ENCODE data around the gene DAPK2.

DAPK2 gene

GRCh38 chr15:64022571-64022970 is 23.7 kb downstream of the DAPK2 start:
- no peak for DNase-seq

DNA sequence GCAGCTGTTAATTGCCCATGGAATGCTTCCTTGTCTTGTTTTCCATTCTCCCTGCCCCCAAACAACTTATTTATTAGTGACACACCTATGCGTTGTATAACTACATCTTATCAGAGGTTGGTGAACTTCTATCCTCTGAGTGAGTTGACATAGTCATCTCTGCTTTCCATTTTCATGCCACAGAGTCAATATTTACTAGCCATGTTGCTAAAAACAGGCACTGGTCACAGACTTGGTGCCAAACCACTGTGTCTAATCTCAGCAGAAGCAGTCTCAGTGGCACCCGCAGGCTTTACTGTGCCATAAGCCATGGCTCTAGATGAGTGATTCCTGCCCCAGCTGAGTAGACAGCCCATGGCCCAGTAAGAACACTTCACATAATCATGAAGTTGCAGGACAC is 26.5 kb downstream of the DAPK2 start:
- no peak for DNase-seq

DNA sequence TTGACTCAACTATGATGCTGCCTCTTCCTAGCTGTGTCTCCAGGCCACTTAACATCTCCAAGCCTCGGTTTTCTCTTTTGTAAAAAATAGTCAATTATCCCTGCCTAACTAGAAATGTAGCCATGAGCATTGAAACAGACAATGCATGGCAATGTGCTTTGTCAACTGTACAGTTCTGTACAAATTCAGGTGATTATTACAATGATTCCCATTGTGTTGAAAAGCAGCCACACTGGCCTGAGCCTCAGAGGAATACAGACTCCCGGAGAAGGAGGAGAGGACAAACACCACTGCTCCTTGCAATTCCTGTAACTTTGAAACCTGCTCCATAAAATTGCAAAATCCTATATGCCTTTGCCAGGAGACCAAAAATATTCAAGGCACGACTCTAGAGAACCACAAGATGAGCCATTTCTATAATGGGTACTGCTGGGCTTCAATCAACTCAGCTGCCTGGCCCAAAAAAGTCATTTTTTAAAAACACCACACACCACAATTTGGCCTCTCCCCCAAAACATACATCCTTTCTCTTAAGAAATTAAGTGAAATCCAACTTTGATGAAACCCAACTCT is 28.6 kb downstream of the DAPK2 start:
- no peak for DNase-seq

- DNase-seq: no peak
Observed at GRCh38 chr15:64017082-64017588, 29.1 kb downstream of the DAPK2 start.

DNA sequence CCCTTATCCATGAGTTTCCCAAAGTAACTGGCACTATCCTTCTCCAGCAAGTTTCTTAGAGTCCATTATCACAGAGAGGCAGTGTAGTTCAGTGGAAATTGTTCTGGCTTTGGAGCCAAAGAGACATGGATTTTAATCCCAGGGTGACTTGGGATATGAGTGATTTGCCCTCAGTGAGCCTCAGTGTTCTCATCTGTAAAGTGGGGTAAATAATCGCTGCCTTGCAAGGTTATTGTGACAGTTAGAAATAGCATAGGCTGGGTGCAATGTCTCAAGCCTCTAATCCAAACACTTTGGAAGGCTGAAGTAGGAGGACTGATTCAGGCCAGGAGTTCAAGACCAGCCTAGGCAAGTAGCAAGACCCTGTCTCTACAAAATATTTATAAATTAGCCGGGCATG is 30.0 kb downstream of the DAPK2 start:
- no peak for DNase-seq

DNA sequence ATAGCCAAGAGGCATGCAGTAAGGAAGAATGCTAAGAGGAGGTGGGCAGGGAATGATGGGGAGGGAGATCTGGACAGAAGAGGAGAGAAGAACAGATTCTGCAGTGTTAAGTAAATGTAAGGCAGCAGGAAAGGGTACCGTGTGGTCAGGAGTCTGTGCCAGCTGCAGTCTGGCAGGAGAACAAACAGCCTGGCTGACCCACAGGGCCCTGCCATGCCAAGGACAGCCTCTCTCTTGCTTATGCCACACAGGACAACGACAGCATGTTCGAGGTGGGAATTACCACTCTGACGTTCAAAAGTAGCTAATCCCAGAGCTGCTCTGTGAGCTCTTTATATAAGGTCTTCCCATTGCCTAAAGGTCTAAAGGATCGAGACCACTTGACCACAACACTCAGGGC is 31.3 kb downstream of the DAPK2 start:
- DNase-seq: no peak

- no peak for DNase-seq
Observed at GRCh38 chr15:64013179-64014062, 32.9 kb downstream of the DAPK2 start.

DNA sequence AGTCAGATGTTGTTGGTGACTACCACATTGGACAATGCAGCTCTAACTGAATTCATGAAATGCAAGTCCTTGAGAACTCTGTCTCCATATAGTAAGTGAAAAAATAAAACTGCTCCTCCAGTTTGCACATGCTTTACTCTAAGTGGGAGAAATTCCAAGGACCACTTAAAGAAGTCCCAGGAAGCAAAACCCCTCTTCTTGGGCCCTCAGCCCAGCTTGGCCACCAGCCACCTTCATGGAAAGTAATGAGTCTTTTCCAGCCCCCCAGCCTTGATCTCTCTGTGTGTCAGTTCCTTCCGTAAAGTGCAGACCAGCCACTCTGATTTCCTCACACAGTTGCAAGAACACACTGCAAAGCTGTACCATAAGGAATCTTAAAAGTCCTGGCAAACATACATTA is 34.5 kb downstream of the DAPK2 start:
- no peak for DNase-seq

- peak; percentile 86 for DNase-seq
Observed at GRCh38 chr15:64010719-64011118, 35.6 kb downstream of the DAPK2 start.

DNA sequence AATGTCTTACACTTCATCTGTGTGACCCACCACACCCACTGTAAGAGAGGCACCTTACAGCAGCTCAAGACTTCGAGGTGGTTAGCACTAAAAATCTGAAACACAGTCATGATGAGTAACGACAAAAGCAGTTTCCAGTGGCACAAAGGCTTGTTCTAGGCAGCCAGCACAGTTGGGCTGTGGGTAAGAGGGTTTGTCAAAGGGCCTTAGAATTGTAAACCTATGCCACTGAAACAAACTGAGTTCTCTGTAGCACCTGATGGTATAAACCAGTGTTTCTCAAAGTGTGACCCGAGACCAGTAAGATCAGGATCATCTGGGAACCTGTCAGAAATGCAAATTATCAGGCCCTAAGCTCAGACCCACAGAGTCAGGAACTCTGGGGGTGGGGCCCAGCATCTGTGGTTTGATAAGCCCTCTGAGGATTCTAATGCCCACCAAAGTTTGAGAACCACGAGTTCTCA is 36.5 kb downstream of the DAPK2 start:
- DNase-seq: peak; percentile 63

- DNase-seq: no peak
Observed at GRCh38 chr15:64009241-64009640, 37.0 kb downstream of the DAPK2 start.

DNA sequence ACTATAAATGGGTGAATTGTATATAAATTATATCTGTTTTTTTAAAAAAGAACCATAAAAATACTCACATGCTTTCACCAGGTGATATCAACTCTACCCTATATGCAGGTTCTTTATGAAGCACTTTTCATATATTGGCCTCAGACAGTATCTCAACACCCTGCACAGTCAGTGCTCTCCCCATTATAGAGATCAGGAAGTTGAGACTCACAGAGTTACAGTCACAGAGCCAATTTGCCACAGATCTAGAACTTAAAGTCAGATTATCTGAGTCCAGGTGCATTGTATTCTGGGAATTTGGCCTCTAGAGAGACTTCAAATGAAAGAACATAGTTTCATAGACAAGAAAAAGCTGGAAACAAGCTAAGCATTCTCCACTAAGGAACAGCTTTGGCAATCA is 38.1 kb downstream of the DAPK2 start:
- DNase-seq: no peak

DNA sequence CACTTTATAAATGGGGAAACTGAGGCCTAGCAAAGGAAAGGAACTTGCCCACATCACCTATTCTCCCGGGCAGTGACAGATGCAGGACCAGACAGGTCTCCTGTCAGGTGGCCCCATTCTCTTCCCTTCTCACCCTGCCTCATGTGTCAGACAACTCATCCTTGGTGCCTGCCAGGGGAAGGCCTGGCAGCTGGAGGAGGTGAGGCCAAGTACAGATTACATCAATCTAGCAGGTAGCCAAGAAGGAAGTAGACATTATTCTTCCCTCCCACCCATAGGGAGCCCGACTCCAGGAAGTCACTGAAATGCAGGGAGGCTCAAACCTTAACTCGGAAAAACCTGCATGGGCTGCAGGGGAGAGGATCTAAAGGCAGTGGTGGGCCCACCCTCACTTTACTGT is 39.6 kb downstream of the DAPK2 start:
- DNase-seq: no peak

DNA sequence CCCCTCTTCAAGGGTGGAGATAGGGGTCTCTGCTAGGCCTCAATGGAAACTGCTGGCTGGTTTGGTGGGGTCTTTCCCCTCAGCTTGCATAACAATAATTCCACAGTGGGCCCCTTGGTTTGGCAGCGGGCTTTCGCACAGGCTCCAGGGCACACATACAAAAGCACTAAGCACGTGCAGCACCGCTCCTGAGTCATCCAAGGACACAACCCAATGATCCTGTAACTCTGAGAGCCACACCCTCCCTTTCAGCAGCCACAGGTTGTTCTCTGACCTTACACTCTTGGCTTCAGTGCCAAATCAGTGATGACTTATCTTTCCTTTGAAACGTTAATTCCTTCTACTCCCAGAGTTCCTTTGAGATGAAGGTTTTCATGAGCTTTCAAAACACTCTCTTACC is 41.7 kb downstream of the DAPK2 start:
- DNase-seq: no peak

GRCh38 chr15:64004056-64004455 is 42.2 kb downstream of the DAPK2 start:
- DNase-seq: no peak

DNA sequence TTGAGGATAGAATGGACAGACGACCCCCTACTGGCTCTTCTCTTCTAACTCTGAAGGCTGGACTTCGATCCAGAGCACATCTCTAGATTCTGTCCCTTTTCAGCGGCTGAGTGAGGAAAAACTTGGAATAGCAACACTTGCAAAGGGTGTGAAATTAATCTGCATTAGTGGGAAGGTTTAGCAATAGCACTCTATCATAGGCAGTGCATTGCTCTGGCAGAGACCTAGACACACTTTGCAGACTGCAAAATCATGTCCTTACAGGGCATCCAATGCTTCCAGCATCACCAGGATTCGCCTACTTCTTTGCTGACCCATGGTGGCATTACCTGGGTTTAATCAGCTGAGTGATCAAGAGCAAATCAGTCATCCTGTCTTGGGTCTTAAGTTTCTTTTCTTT is 43.1 kb downstream of the DAPK2 start:
- DNase-seq: no peak

- no peak for DNase-seq
Observed at GRCh38 chr15:64001148-64001547, 45.1 kb downstream of the DAPK2 start.

DNA sequence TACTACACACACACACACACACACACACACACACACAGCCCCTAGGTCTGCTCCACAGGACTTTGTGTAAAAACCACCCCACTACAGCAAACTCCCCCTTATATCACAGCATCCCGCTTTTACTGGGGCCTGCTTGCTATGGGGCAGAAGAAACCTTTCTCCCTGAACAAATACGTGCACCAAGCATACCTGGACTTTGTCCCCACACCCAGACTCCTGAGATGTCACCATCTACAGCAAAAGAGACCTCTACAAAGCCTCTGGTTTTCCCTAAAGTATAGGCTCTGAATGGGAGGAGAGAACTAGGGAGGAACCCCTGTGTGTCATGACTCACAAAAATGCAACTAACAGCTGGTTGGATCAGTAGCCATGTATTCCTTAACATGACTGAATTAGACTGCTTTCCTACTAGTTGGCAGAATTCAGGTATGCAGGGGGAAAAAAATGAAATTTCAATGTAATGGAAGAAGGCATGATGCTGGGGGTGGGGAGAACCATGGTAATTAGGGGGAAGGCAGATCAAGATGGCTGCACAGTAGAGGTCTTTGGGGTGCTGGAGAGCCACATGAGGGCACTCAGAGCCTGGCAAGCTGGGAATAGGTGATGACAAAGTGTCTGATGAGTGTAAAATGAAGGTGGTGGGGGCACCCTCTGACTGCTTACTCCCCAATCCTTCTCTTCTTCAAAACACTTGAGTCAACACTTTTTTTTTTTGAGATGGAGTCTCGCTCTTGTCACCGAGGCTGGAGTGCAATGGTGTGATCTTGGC is 45.9 kb downstream of the DAPK2 start:
- DNase-seq: no peak

- no peak for DNase-seq
Observed at GRCh38 chr15:63999177-63999576, 47.1 kb downstream of the DAPK2 start.

GRCh38 chr15:63998489-63998888 is 47.8 kb downstream of the DAPK2 start:
- DNase-seq: no peak

- peak; percentile 20 for DNase-seq
Observed at GRCh38 chr15:63997715-63998442, 48.4 kb downstream of the DAPK2 start.

DNA sequence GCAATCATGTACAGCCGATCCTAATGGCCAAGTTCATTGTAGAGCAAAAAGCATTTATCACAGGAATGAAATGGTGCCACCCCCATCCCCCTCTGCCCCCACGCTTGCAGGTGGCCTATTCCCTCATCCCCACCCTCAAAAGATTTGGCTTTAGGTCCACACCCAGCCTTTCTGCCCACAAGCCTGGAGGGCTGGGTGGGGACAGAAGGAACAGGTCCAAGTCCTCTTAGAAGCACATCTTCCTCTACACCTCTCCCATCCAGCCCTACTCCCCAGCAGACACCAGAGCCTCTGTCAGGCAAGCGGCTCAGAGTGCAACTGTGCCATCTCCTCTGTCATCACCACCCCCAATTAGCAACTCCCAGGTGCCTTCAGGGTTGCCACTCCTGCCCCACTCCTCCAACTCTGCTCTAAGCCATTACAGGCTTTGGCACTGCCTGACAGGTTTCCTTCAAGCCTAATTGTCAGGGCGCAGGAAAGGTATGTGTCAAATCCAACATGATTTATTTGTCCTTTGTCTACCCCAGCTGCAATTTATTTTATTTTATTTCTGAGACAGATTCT is 49.4 kb downstream of the DAPK2 start:
- no peak for DNase-seq

Measured in CD4-positive, alpha-beta T cell treated with Interleukin-17A for 4 hours (primary cell).